IPS DF 4.7 (cell line): Measurements from ENCODE around the gene C12orf43.

ENCODE experiments used
- DNase-seq: peaks from one replicate; pipeline ENCODE4 v3.0.0-alpha.2; 2013; ENCODE audit warnings: low spot score; ENCODE audit errors: extremely low read depth

C12orf43 gene

DNA sequence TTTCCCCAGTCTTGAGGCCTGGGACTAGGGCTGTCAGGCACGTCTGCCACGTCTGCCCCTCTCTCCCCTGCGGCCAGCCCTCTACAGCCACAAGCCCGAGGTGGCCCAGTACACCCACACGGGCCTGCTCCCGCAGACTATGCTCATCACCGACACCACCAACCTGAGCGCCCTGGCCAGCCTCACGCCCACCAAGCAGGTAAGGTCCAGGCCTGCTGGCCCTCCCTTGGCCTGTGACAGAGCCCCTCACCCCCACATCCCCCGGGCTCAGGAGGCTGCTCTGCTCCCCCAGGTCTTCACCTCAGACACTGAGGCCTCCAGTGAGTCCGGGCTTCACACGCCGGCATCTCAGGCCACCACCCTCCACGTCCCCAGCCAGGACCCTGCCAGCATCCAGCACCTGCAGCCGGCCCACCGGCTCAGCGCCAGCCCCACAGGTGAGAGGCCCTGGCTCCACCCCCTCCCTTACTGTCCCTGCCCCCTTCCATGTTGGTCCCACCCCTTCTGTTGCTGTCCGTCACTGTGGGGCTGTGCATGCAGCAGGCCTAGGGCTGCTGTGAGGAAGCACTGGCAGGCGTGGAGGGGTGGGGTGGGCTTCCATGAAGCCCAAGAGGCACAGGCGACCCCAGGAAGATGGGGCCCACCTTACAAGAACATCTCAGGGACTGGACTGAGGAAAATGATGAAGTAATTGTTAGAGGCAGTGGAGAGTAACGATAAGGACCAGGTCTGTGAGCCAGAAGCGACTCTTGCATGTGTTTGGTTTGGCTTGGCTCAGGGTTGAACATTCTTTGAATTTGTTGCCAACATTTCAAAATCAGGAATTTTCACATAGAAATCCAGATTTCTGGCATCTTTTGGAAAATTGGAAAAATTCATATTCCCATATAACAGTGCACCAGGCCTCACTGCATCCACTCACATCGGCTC is 16.8 kb downstream of the C12orf43 start:
- DNase-seq: no peak

DNA sequence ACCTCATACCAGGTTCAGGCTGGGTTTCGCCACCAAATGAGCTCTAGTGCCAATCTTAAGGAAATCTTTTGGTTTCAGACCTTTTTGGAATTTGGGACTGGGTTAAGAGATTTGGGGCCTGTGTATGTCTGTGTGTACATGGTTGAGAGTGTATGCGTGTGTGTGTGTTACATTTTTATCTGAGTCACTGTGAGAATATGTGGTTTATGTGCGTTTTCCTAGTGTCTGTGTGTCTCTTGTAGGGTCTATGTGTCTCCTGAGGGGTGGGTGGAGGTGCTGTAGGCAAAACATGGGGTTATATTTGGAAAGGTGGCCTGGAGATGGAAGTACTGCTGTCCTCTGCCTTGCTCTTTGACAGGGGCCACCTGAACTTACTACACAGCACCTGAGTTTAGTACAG is 17.9 kb downstream of the C12orf43 start:
- DNase-seq: no peak

GRCh38 chr12:120997448-120997847 is 18.8 kb downstream of the C12orf43 start:
- no peak for DNase-seq

DNA sequence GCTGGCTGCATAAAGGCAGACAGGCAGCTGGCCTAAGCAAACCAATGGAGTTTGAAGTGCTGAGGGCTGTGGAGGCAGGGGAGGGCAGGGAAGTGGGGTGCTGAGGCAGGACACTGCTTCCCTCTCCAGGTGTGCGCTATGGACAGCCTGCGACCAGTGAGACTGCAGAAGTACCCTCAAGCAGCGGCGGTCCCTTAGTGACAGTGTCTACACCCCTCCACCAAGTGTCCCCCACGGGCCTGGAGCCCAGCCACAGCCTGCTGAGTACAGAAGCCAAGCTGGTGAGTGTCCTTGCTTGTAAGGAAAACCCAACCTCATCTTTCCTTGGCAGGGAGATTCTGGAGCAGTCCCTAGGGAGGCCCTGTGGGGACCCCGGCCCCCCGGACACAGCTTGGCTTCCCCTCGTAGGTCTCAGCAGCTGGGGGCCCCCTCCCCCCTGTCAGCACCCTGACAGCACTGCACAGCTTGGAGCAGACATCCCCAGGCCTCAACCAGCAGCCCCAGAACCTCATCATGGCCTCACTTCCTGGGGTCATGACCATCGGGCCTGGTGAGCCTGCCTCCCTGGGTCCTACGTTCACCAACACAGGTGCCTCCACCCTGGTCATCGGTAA is 20.0 kb downstream of the C12orf43 start:
- DNase-seq: no peak

GRCh38 chr12:120994589-120995337 is 21.5 kb downstream of the C12orf43 start:
- DNase-seq: no peak

DNA sequence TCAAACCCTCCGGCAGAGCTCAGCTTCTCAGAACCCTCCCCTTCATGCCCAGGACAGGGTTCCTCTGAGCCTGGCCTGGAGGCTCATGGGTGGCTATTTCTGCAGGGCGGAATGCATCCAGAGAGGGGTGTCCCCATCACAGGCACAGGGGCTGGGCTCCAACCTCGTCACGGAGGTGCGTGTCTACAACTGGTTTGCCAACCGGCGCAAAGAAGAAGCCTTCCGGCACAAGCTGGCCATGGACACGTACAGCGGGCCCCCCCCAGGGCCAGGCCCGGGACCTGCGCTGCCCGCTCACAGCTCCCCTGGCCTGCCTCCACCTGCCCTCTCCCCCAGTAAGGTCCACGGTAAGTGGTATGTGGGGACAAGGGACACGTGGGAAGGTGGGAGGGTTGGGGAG is 22.2 kb downstream of the C12orf43 start:
- no peak for DNase-seq

GRCh38 chr12:120993496-120993895 is 22.8 kb downstream of the C12orf43 start:
- no peak for DNase-seq

DNA sequence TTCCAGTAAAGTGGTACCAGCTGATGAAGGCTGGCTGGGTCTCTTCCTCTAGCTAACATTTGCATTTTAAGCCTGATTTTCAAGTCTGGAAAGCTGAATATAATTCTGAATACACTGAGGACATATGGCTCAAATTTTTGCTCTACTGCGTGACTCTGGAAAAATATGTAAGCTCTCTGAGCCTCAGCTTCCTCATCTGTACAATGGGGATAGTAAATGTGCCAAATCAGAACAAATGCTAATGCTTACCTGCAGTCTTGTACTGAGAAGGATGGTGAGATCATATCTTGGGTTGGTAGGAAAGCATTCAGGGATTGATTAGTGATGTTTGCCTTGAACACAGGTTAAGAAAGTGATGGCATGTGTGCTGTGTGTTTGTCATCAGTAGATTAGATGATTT is 23.3 kb downstream of the C12orf43 start:
- no peak for DNase-seq

GRCh38 chr12:120991965-120992364 is 24.3 kb downstream of the C12orf43 start:
- DNase-seq: no peak

- DNase-seq: no peak
These were observed 25.7 kb downstream of the C12orf43 start for GRCh38 chr12:120990487-120991055.

GRCh38 chr12:120989687-120990086 is 26.6 kb downstream of the C12orf43 start:
- DNase-seq: no peak

DNA sequence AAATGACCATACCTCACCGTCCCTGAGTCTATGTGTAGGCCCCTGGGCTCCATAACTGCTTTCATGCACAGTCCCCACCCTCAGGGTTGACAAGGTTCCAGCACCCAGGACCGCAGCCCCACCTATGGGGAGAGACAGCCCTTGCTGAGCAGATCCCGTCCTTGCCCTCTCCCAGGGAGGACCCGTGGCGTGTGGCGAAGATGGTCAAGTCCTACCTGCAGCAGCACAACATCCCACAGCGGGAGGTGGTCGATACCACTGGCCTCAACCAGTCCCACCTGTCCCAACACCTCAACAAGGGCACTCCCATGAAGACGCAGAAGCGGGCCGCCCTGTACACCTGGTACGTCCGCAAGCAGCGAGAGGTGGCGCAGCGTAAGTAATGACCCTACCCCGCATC is 27.6 kb downstream of the C12orf43 start:
- DNase-seq: no peak

GRCh38 chr12:120988234-120988633 is 28.1 kb downstream of the C12orf43 start:
- DNase-seq: no peak

DNA sequence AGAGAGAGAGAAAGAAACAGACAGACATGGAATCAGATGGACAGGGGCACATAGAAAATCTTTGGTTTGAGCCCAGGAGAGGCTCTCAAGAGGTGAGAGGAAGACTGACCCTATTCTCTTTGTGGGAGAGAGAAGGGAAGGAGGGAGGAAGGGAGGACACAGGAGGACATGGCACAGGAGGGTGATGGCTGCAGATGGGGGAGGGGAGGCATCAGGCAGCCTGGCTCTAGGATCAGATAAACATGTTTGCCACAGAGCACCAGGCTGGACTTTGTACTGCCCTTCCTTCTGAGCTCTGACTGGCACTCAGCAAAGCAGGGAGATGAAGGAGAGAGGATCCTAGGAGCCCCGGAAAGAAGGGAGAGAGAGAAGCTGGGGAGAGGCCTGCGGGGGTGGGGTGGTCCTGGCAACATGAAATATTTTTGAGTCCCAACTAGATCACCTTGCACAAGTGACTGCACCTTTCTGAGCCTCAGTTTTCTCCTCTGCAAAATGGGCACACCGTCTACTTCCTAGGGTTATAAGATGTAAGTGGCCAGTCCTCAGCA is 31.9 kb downstream of the C12orf43 start:
- DNase-seq: no peak

DNA sequence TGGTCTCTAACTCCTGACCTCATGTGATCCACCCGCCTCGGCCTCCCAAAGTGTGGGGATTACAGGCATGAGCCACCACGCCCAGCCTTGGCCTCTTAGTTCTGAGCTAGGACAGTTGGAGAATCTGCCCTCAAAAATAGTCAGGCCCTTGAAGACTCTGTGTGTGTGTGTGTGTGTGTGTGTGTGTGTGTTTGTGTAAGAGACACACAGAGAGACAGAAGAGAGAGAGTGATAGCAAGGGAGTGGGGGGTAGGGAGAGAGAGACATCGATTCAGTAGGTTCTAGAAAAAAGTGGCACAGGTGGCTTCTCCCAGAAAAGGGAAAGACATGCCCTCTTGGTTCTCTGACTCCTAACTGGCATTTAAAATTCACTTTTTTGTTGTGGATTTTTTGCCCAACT is 32.5 kb downstream of the C12orf43 start:
- DNase-seq: no peak

GRCh38 chr12:120982659-120983058 is 33.6 kb downstream of the C12orf43 start:
- no peak for DNase-seq

DNA sequence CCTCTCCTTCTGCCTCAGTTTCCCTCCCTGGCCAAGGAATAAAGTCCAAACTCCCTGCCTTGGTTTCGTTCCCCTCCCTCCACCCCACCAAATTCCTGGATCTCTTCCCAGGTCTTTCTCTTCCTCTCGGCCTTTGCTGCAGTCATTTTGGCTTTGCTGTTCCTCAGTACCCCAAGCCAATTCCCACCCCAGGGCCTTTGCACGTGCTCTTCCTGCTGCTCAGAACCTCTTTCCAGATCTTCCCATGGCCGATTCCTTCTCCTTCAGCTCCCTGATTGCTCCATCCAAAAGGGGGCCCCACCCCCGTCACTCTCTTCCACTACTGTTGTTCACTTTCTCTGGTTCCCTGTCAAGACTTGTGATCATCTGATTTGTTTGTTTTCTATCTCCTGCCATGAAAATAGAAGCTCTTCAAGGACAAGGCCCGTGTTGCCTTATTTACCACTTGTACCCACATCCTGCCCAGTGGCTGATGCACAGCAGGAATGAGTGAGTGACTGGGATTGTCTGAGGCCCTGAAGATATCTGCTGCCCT is 34.8 kb downstream of the C12orf43 start:
- no peak for DNase-seq

DNA sequence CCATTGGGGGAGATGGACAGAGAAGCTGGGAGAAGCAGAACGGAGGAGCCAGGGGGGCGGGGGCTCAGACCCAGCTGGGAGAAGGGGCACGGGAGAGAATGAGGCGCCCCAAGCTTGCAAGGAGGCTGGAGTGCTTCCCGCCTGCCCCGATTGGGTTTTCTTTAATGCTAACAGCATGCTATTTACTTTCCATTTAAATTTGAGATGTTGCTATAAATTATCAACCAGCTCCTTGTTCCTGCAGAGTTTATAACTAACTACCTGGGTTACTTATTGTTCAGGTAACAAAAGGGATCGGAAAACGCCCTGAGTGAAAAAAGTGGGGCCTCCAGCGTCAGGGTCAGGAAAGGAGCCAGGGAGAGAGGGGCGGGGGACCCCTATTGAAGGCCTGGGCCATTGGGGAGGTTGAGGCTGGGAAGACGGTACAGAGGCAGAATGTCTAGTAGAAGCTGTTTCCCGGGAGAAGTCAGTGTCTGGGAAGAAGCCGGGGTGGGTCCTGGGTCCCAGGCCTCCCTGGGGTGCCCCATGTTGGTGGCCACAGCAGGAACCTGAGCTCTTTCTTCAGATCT is 35.4 kb downstream of the C12orf43 start:
- no peak for DNase-seq

DNA sequence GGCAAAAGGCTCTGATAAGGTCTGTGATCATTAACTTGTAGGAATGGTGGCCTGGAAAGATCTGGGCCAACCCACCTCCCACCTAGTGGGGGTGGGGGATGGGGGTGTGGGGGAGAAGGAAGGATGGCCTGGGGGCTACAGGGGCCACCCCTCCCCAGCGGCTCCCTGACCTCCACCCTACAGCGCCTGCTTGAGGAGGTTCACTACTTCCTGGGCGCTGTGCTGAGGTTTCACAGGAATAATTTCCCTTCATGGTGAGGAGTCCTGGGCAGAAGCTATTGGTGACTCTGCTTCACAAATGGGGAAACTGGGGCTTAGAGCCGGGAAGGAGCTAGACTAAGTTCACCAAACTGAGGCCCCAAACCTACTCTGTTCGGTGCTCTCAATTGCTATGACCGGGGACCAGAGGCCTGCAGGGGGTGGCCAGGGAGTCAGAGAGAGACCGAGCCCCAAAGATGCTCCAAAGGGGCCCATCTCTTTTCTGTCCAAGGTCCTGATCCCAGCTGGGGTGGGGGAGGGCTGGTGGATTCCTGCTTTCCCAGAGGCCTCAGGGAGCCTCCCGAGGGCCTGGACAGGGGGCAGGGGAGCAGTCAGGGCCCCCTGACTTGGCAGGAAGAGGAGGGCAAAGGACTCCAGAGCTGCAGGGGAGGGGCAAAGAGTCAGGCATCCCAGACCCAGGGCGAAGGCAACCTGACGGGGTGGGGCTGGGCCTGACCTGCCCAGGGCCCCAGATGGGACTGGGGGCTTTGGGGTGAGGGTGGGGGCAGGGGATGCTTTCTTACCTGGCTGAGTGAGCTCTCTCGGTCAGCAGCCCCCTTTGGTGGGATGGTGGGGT is 36.2 kb downstream of the C12orf43 start:
- DNase-seq: no peak
